OCI-LY1 (cell line): ENCODE measurements around the gene COMMD1.

Source experiments
- H2AFZ ChIP-seq: fragments of 200-600 bp; sonication (generic), shearing (Covaris generic); 2 replicates; pipeline ENCODE4 v1.6.0; 2014; ENCODE audit warnings: antibody characterized with exemption, mild to moderate bottlenecking, low read length
- H3F3A ChIP-seq: fragments of 200-600 bp; sonication (generic), shearing (Covaris generic); 2 replicates; pipeline ENCODE4 v1.6.0; 2014; ENCODE audit warnings: mild to moderate bottlenecking, antibody characterized with exemption, low read length, moderate library complexity; ENCODE audit not compliant: insufficient read depth
- H3K27ac ChIP-seq: fragments of 200-600 bp; sonication (generic); 2 replicates; pipeline ENCODE4 v1.5.1; 2014; ENCODE audit warnings: low read length, mixed run types, mild to moderate bottlenecking, low read depth; ENCODE audit not compliant: poor library complexity, severe bottlenecking
- H3K27me3 ChIP-seq: fragments of 200-600 bp; sonication (generic); 2 replicates; pipeline ENCODE4 v1.6.0; 2014; ENCODE audit warnings: antibody characterized with exemption, mild to moderate bottlenecking, low read length, moderate library complexity; ENCODE audit not compliant: insufficient read depth
- H3K36me3 ChIP-seq: fragments of 200-600 bp; sonication (generic); 2 replicates; pipeline ENCODE4 v1.6.1; 2014; ENCODE audit warnings: mild to moderate bottlenecking, antibody characterized with exemption, low read length, moderate library complexity, mixed read lengths; ENCODE audit not compliant: insufficient read depth
- H3K4me1 ChIP-seq: fragments of 200-600 bp; sonication (generic); 2 replicates; pipeline ENCODE4 v1.5.1; 2014; ENCODE audit warnings: mild to moderate bottlenecking, low read length, moderate library complexity; ENCODE audit not compliant: insufficient read depth, severe bottlenecking
- H3K4me2 ChIP-seq: fragments of 200-600 bp; sonication (generic), shearing (Covaris generic); 2 replicates; pipeline ENCODE4 v1.6.1; 2014; ENCODE audit warnings: low read length
- H3K4me3 ChIP-seq: fragments of 200-600 bp; sonication (generic); 2 replicates; pipeline ENCODE4 v1.5.1; 2014; ENCODE audit warnings: low read length, low read depth, mild to moderate bottlenecking, mixed read lengths; ENCODE audit not compliant: poor library complexity, severe bottlenecking
- H3K79me2 ChIP-seq: fragments of 200-600 bp; shearing (Covaris generic); 2 replicates; pipeline ENCODE4 v1.6.1; 2016; ENCODE audit warnings: mixed run types, low read length, mixed read lengths; ENCODE audit not compliant: insufficient read depth
- H3K9ac ChIP-seq: fragments of 200-600 bp; sonication (generic), shearing (Covaris generic); 2 replicates; pipeline ENCODE4 v1.6.1; 2014; ENCODE audit warnings: mild to moderate bottlenecking, low read length, mixed read lengths
- H3K9me2 ChIP-seq: fragments of 200-600 bp; sonication (generic), shearing (Covaris generic); 2 replicates; pipeline ENCODE4 v1.6.1; 2014; ENCODE audit warnings: low read depth, mild to moderate bottlenecking, low read length, mixed read lengths
- H3K9me3 ChIP-seq: fragments of 200-600 bp; shearing (Covaris generic); 2 replicates; pipeline ENCODE4 v1.6.1; 2014; ENCODE audit warnings: low read length, mixed read lengths
- H4K20me1 ChIP-seq: fragments of 200-600 bp; sonication (generic), shearing (Covaris generic); 2 replicates; pipeline ENCODE4 v1.6.0; 2016; ENCODE audit warnings: mild to moderate bottlenecking, low read length; ENCODE audit not compliant: insufficient read depth
- EZH2 ChIP-seq: fragments of 200-600 bp; sonication (generic), shearing (Covaris generic); IDR thresholded peaks from 2 replicates; pipeline ENCODE4 v1.8.0; 2017; ENCODE audit warnings: borderline replicate concordance, mixed run types, mild to moderate bottlenecking, antibody characterized with exemption, low read length, moderate library complexity, mixed read lengths
- TF ChIP-seq, protein P1 (sequence below): fragments of 200-600 bp; sonication (generic), shearing (Covaris generic); IDR thresholded peaks from 2 replicates; pipeline ENCODE4 v1.5.1; 2017; ENCODE audit warnings: mild to moderate bottlenecking, antibody characterized with exemption, low read length, moderate library complexity, mixed read lengths

The COMMD1 gene

GRCh38 chr2:62136956-62137830 lies 231.7 kb downstream of the COMMD1 start:
- Histone ChIP-seq H3K9me3 (no peaks in the 10 kb centered on the region), H3K4me3 (no peak overlapping the region), H3K4me2 (no peak overlapping the region), H3K36me3 (no peaks in the 10 kb centered on the region; the same call in 1 of the 2 replicates), H4K20me1 (no peaks in the 10 kb centered on the region), H3K27me3 (no peaks in the 10 kb centered on the region), H3K4me1 (peaks cover 21% of the 10 kb centered on the region), H3K79me2 (no peaks in the 10 kb centered on the region), H2AFZ (no peak overlapping the region), H3K9me2 (no peaks in the 10 kb centered on the region), H3K27ac (no peak overlapping the region), H3F3A (no peaks in the 10 kb centered on the region), H3K9ac (no peak overlapping the region)
- TF ChIP-seq EZH2 = no peak
- TF ChIP-seq, protein P1, sequence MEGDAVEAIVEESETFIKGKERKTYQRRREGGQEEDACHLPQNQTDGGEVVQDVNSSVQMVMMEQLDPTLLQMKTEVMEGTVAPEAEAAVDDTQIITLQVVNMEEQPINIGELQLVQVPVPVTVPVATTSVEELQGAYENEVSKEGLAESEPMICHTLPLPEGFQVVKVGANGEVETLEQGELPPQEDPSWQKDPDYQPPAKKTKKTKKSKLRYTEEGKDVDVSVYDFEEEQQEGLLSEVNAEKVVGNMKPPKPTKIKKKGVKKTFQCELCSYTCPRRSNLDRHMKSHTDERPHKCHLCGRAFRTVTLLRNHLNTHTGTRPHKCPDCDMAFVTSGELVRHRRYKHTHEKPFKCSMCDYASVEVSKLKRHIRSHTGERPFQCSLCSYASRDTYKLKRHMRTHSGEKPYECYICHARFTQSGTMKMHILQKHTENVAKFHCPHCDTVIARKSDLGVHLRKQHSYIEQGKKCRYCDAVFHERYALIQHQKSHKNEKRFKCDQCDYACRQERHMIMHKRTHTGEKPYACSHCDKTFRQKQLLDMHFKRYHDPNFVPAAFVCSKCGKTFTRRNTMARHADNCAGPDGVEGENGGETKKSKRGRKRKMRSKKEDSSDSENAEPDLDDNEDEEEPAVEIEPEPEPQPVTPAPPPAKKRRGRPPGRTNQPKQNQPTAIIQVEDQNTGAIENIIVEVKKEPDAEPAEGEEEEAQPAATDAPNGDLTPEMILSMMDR = no peak

GRCh38 chr2:62140426-62141141 lies 235.1 kb downstream of the COMMD1 start:
- Histone ChIP-seq H3K27me3 (no peaks in the 10 kb centered on the region), H3K4me1 (peaks cover 36% of the 10 kb centered on the region), H3F3A (no peaks in the 10 kb centered on the region), H3K9me3 (no peaks in the 10 kb centered on the region), H3K9me2 (no peaks in the 10 kb centered on the region), H2AFZ (no peak overlapping the region), H3K4me2 (peak overlapping the region; percentile 25), H3K79me2 (no peaks in the 10 kb centered on the region), H4K20me1 (no peaks in the 10 kb centered on the region), H3K4me3 (no peak overlapping the region), H3K36me3 (no peaks in the 10 kb centered on the region; the same call in 1 of the 2 replicates), H3K27ac (peak overlapping the region; percentile 79), H3K9ac (peak overlapping the region; percentile 4; the same call in 1 of the 2 replicates)
- TF ChIP-seq, protein P1 = no peak

DNA sequence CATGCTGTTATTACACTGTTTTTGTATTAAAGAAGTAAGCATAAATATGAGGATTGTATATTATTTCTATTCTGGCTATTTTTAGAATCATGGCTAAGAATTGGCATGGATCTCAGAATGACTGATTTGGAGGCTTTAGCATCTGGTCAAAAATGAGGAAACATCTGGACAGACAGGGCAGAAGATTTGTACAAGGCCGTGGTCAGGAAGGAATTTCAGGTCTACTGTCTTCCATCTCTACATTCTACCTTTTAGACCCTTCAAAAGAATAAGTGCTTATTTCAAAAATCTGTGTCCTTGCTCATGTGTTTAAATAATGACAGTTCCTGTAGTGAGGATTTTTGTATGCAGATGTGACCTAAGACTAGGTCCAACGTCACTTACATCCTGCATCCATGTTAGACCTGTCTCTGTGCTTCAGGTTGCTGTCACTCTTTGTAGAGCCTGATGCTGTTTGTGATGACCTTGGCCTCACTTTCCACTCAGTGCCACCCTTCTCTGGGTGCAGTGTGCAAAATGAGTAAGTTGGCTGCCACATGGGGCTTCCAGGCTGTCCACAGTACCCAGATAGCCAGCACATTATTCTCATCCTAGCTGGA lies 235.8 kb downstream of the COMMD1 start:
- no peaks in the 10 kb centered on the region for H3K27me3 ChIP-seq
- no peaks in the 10 kb centered on the region for H3K79me2 ChIP-seq
- H3K9me2 ChIP-seq = no peaks in the 10 kb centered on the region
- H3K36me3 ChIP-seq = no peaks in the 10 kb centered on the region
- no peak for TF ChIP-seq EZH2
- TF ChIP-seq, protein P1 = no peak
- no peaks in the 10 kb centered on the region for H3F3A ChIP-seq
- no peaks in the 10 kb centered on the region for H3K9me3 ChIP-seq
- H3K9ac ChIP-seq = peak overlapping the region; percentile 4; the same call in 1 of the 2 replicates
- no peaks in the 10 kb centered on the region for H4K20me1 ChIP-seq
- peak overlapping the region; percentile 25 for H3K4me2 ChIP-seq
- peak overlapping the region; percentile 79 for H3K27ac ChIP-seq
- no peak overlapping the region for H2AFZ ChIP-seq
- peaks cover 43% of the 10 kb centered on the region for H3K4me1 ChIP-seq
- no peak overlapping the region for H3K4me3 ChIP-seq
